OCI-LY7 (cell line): Measurements from ENCODE around the gene CAMK2N2.

ENCODE experiments used
- EZH2phosphoT487 ChIP-seq: fragments of 200-600 bp; sonication (generic); IDR thresholded peaks from 2 replicates; pipeline ENCODE4 v1.6.1; 2018; ENCODE audit warnings: low read depth, borderline replicate concordance, mild to moderate bottlenecking, mixed run types, antibody characterized with exemption, low read length, moderate library complexity, mixed read lengths
- TF ChIP-seq, protein P1 (sequence below): fragments of 200-600 bp; sonication (generic); conservative IDR thresholded peaks from 2 replicates; pipeline ENCODE4 v1.5.1; 2014; ENCODE audit warnings: mild to moderate bottlenecking, antibody characterized with exemption, low read length, moderate library complexity, mixed read lengths

DNA sequence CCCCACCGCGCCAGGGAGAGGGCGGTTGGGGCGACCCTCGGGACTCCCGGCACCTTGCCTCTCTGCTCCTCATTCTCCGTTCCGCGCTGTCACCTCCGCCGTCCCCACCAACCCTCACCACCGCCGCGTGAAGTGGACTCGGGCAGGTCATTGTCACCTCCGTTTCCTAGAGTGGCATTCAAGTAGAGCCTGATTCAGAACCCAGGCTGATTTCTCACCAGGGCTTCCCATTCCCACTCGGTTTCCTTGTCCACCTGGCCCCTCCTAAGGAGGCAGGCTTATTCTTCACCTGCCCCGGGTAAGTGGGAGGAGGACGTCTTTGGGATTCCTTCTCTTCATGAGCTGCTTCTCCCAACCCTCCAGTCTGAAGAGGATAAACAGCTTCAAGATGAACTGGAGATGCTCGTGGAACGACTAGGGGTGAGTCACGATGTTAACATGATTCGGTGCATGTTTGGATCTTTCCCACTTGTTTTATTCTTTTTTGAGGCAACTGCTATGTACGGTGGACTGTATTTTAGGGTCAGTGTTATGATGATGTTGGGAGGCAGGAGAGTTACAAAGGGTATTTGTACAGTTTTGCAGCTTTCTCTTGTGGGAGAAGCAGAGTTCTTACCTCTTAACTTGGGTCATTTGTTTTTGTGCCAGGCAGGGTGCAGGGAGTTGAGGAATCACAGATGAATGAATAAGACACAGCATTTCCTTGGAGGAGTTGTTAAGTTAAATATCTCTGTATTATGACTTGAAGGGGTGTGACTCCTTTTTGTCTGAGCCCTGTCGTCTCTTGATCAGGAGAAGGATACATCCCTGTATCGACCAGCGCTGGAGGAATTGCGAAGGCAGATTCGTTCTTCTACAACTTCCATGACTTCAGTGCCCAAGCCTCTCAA lies 38.4 kb upstream of the CAMK2N2 start:
- TF ChIP-seq, protein P1, sequence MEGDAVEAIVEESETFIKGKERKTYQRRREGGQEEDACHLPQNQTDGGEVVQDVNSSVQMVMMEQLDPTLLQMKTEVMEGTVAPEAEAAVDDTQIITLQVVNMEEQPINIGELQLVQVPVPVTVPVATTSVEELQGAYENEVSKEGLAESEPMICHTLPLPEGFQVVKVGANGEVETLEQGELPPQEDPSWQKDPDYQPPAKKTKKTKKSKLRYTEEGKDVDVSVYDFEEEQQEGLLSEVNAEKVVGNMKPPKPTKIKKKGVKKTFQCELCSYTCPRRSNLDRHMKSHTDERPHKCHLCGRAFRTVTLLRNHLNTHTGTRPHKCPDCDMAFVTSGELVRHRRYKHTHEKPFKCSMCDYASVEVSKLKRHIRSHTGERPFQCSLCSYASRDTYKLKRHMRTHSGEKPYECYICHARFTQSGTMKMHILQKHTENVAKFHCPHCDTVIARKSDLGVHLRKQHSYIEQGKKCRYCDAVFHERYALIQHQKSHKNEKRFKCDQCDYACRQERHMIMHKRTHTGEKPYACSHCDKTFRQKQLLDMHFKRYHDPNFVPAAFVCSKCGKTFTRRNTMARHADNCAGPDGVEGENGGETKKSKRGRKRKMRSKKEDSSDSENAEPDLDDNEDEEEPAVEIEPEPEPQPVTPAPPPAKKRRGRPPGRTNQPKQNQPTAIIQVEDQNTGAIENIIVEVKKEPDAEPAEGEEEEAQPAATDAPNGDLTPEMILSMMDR, result no peak
- no peak for TF ChIP-seq EZH2phosphoT487
